Activated T-helper 1 cell treated with anti-CD3 and anti-CD28 coated beads, Interleukin-2, amount 50 U/mL, for 16 hours (primary cell): Measurements from ENCODE around the gene CBL.
"Not testable (repeated sequence)": the region's sequence is repeated elsewhere in the genome, so short reads cannot be mapped to it uniquely, and the experiment has no call there.

Experiments
- DNase-seq, 2 donors: peaks; one replicate each; pipeline ENCODE4 v3.0.0-alpha.2; 2020; ENCODE audit warnings: low read depth in 1 of 2, low spot score in 1 of 2

The CBL gene

DNA sequence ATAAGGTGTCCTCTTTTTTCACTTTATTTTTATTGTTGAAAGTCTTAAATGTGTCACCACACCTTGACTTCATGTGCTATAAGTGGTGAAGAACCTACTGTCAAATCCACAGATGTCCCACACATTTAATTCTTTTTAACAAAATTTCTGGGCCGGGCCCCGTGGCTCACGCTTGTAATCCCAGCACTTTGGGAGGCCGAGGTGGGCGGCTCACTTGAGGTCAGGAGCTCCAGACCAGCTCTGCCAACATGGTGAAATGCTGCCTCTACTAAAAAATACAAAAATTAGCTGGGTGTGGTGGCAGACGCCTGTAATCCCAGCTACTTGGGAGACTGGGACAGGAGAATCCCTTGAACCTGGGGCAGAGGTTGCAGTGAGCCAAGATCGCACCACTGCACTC lies 3.0 kb downstream of the CBL start:
- no peak for DNase-seq

GRCh38 chr11:119210050-119210449 lies 3.9 kb downstream of the CBL start:
- no peak for DNase-seq

DNA sequence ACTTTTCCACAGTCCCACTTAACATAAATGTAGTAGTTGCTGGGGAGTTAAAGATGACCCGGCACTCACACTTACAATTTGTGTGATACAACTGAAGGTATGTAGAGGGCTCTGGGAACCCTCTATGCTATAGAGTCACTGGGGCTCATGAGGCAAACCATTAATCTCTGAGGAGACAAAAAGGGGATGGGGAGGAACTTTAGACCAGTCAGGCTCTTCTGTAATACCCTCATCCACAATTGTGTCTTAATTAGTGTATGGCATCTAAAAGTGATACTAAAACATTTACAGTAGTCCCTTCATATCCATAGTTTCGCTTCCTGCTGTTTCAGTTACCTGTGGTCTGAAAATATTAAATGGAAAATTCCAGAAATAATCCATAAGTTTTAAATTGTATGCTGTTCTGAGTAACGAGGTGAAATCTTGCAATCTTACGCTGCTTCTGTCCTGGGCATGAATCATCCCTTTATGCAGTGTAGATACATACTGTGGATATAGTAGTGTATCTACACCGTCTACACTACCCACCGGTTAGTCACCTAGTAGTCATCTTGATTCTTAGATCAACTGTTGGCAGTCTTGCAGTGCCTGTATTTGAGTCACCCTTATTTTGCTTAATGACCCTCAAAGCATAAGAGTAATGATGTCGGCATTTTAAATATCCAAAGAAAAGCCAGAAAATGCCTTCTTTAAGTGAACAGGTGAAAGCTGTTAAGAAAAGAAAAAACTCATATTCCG lies 12.2 kb downstream of the CBL start:
- no peak for DNase-seq

DNA sequence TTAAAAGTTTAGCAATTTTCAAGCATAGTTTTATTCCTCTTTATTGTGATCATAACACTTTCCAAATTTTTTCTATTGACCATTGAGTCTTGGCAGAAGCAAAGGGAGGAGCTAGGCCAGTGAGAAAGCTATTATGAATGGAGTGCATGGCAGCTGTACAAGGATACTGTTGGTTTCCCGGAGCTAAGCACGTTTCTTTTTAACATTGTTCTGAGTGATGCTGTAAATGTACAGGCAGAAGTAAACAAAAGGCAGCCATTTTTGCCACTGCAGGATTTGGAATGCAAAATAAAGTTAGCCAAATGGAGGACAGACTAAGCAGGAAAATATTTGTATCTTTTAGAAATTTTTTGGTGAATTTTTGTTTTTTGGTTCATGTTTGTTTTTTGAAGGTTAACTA lies 16.2 kb downstream of the CBL start:
- no peak for DNase-seq

DNA sequence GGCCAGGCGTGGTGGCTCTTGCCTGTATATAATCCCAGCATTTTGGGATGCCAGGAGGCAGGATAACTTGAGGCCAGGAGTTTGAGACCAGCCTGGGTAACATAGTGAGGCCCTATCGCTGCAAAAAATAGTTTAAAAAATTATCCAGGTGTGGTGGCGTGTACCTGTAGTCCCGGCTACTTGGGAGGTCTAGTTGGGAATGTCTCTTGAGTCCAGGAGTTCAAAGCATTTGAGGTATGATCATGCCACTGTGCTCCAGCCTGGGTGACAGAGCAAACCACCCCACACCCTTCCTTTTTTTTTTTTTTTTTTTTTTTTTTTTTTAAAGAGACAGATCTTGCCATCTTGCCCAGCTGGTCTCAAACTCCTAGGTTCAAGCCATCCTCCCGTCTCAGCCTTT lies 16.8 kb downstream of the CBL start:
- DNase-seq, result no peak

DNA sequence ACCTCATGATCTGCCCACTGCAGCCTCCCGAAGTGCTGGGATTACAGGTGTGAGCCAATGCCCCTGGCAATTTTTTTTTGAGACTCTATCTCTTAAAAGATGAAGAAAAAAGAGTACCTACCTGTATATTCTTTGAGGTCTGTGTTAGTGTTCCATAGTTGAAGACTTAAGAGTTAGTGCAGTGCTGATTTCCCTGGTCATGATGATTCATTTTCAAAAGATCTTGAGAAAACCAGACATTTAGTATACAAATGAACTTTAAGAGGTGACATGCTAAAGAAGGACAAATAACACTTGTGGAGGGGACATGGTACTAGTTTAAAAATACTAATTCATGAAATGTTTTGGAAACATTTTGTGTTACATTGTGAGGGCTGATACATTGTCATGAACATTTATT lies 17.7 kb downstream of the CBL start:
- DNase-seq, result no peak

DNA sequence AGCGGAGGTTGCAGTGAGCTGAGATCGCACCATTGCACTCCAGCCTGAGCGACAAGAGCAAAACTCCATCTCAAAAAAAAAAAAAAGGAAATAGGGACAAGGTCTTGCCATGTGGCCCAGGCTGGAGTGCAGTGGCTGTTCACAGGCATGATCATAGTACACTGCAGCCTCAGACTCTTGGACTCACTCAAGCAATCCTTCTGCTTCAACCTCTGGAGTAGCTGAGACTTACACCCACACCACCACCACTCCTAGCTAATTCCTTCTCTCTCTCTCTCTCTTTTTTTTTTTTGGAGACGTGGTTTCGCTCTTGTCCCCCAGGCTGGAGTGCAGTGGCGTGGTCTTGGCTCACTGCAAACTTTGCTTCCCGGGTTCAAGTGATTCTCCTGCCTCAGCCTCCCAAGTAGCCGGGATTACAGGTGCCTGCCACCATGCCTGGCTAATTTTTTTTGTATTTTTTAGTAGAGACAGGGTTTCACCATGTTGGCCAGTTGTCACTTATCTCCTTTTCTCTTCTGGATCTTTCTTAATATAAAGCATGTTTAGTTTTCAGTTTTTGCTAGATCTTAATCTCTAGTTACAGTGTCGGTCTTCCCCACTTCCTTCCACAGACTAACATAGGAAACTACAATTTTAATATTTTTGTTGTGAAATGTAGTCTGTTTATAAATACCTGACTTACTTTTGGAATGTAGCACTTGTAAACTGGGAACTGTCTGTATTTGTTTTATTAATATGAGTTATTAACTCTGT lies 22.6 kb downstream of the CBL start:
- not testable (repeated sequence) for DNase-seq

DNA sequence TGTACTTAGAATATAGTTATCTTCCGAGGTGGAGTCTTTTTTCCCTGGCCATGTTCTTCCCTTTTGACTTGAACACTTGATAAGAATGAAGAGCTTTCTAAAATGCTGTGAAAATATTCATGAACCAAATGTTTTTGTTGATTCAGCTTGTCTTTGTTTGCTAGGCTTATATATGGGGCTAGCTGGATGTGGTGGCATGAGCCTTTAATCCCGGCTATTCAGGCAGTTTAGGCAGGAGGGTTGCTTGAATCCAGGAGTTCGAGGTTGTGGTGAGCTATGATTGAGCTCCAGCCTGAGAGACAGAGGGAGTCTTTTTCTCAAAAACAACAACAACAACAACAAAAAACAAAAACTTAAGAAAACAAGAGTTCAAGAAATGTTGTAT lies 23.1 kb downstream of the CBL start:
- no peak for DNase-seq

- DNase-seq, result no peak
Measured at GRCh38 chr11:119229741-119230140, 23.6 kb downstream of the CBL start.

GRCh38 chr11:119236490-119236889 lies 30.4 kb downstream of the CBL start:
- no peak for DNase-seq

DNA sequence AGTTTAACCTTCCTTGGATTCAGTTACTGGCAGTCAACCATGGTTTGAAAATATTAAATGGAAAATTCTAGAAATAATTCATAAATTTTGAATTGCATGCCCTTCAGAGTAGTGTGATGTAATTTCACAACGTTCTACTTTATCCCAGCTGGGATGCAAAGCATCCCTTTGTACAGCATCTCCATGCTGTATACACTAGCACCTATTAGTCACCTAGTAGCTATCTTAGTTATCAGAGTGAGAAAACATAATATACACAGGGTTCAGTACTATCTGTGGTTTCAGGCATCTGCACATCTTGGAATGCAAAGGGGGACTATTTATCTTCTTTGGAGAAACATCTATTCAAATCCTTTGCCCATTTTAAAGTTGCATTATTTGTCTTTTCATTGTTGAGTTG lies 30.8 kb downstream of the CBL start:
- no peak for DNase-seq

- no peak for DNase-seq
Measured at GRCh38 chr11:119237515-119237914, 31.4 kb downstream of the CBL start.

- no peak for DNase-seq
Measured at GRCh38 chr11:119248750-119249670, 42.9 kb downstream of the CBL start.

DNA sequence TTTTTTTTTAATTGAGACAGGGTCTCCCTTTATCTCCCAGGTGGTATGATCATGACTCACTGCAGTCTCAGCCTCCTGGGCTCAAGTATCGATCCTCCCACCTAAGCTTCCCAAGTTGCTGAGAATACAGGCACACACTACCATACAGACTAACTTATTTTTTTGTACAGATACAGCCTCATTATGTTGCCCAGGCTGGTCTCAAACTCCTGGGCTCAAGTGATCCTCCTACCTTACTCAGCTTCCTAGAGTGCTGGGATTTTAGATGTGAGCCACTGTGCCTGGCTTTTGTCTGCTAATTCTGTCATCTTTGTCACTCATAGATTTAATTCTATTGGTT lies 43.5 kb downstream of the CBL start:
- DNase-seq, result no peak

DNA sequence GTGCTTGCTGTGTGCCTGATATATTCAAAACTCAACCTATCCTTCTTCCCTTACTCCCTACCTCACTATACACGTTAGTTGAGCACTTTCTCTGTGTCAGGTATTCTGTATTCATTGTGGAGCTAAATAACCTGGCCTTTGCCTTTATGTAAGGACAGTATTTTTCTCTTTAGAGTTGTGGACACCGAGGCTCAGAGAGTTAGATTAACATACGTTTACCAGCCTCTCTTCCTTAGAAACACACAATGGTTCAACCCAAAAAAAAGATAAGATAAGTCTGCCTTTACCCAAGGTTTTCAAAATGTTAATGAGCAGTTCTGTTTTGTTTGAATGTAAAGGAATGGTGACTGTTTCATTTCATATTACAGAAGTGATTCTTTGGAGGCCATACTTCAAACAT lies 45.0 kb downstream of the CBL start:
- DNase-seq, result no peak

DNA sequence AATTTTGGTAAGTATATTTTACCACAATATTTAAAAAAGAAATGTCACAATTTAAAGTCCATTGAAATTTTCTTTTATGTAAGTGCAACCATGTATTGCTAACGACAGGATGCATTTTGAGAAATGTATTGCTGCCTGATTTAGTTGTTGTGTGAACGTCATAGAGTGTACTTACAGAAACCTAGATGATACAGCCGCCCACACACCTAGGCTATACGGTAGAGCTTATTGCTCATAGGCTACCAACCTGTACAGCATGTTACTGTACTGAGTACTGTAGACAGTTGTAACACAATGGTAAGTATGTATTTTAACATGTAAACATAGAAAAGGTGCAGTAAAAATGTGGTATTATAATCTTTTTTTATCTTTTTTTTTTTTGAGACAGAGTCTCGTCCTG lies 48.1 kb downstream of the CBL start:
- no peak for DNase-seq

- DNase-seq, result no peak
Measured at GRCh38 chr11:119258180-119258579, 52.0 kb downstream of the CBL start.

GRCh38 chr11:119258983-119259382 lies 52.8 kb downstream of the CBL start:
- DNase-seq, result no peak

DNA sequence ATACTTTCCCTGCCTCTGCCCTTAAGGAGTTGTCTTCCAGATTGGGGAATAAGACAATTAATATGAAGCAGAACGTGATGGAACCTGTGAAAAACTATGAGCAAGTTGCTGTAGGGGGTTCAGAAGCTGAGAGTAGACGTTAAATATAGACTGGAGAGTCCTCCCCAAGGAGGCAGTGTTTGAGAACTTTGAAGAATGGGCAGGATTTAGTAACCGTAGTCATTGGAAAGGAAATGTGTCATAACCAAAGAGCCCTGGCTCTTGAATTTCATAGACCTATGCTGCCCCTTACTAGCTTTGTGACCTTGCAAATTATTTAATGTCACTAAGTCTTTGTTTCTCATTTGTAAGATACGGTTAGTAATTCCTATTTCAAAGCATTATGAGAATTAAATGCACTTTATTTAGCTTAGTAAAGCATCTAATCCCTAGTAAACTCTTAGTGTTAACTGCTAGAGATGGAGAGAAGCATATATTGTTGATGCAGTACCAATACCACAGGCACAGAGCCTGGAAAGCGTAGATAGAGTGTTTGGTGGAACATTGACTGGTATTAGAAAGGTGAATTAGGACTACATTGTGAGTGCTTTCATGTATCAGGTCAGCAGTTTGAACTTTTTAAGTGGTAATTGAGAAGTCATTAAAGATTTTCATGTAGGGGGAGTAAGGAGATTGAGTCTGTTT lies 56.7 kb downstream of the CBL start:
- DNase-seq, result no peak

GRCh38 chr11:119263352-119263940 lies 57.3 kb downstream of the CBL start:
- DNase-seq, result no peak

DNA sequence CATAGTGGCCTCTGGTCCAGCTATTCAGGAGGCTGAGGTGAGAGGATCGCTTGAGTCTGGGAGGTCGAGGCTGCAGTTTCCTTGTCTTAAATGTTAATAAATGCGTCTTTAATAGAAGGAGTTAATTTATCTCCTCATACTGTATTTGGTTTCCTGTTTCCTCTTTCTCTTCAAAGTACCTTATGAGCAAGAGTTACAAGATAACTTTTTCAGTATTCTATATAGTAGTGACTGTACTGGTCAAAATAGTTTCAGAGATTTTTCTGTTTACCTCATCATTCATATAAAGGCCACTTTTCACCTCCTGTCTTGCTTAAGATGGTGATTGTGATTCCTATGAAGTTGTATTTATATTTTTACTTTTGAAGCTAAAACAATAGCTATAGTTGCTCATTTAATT lies 59.9 kb downstream of the CBL start:
- no peak for DNase-seq
